Endodermal cell (in vitro differentiated cells): ENCODE measurements around the gene PACS1. TPM values are rescaled to one million over a fixed set of nuclear protein-coding genes. Genes with fewer than 3 reads are reported as not detected.

ENCODE experiments used
- DNase-seq: peaks from one replicate; pipeline ENCODE4 v3.0.0-alpha.2; 2017
- H3K27ac ChIP-seq: 2 replicates; pipeline ENCODE4 v1.5.1; 2013; ENCODE audit warnings: mild to moderate bottlenecking, low read depth, low read length, moderate library complexity
- H3K27me3 ChIP-seq: 2 replicates; pipeline ENCODE4 v1.6.1; 2013; ENCODE audit warnings: mild to moderate bottlenecking, low read length, moderate library complexity; ENCODE audit not compliant: insufficient read depth, control insufficient read depth, poor library complexity, severe bottlenecking
- H3K36me3 ChIP-seq: 2 replicates; pipeline ENCODE4 v1.7.0; 2013; ENCODE audit warnings: mild to moderate bottlenecking, low read length, moderate library complexity; ENCODE audit not compliant: control insufficient read depth, insufficient read depth
- H3K4me1 ChIP-seq: one replicate; pipeline ENCODE4 v1.7.0; 2013; ENCODE audit warnings: low read length; ENCODE audit not compliant: control insufficient read depth, insufficient read depth
- H3K4me3 ChIP-seq: 2 replicates; pipeline ENCODE4 v1.5.1; 2013; ENCODE audit warnings: mild to moderate bottlenecking, low read length, moderate library complexity
- H3K9ac ChIP-seq: 2 replicates; pipeline ENCODE4 v1.6.1; 2013; ENCODE audit warnings: mild to moderate bottlenecking, low read length, moderate library complexity; ENCODE audit not compliant: poor library complexity, severe bottlenecking; ENCODE audit errors: extremely low read depth
- H3K9me3 ChIP-seq: 2 replicates; pipeline ENCODE4 v1.6.1; 2013; ENCODE audit warnings: mild to moderate bottlenecking, low read length, moderate library complexity; ENCODE audit not compliant: control insufficient read depth
- H3K27ac Mint-ChIP-seq: 2 replicates; pipeline ENCODE4 v1.8.0; 2020; ENCODE audit warnings: mixed read lengths
- H3K27me3 Mint-ChIP-seq: 2 replicates; pipeline ENCODE4 v1.8.0; 2021; ENCODE audit warnings: mild to moderate bottlenecking, mixed read lengths; ENCODE audit not compliant: insufficient read depth
- H3K36me3 Mint-ChIP-seq: 2 replicates; pipeline ENCODE4 v1.8.0; 2020; ENCODE audit warnings: low read depth, mixed read lengths
- H3K4me1 Mint-ChIP-seq: 2 replicates; pipeline ENCODE4 v1.8.0; 2020; ENCODE audit warnings: mixed read lengths
- H3K4me3 Mint-ChIP-seq: 2 replicates; pipeline ENCODE4 v1.8.0; 2020; ENCODE audit warnings: mild to moderate bottlenecking, moderate library complexity, mixed read lengths
- H3K9me3 Mint-ChIP-seq: 2 replicates; pipeline ENCODE4 v1.8.0; 2020; ENCODE audit warnings: mild to moderate bottlenecking, mixed read lengths
- CTCF ChIP-seq: fragments of 200-600 bp; sonication (generic); conservative IDR thresholded peaks from 2 replicates; pipeline ENCODE4 v1.5.0; 2021; ENCODE audit warnings: antibody characterized with exemption, mild to moderate bottlenecking
- WGBS, 2 experiments: methylation state at CpG; one replicate each; pipeline versions ENCODE4 v1.1.5 to v1.1.7; 2013; ENCODE audit warnings: missing lambda C conversion rate in 2 of 2, mixed read lengths in 1 of 2; ENCODE audit not compliant: insufficient coverage in 1 of 2, insufficient read length in 1 of 2; 5-methylcytosine and 5-hydroxymethylcytosine counted together
- total RNA-seq, 2 donors: library from RNA; stranded (reverse); fragmentation: NEBNext Ultra II Directional in 1 of 2; extraction: Animal tissue kit (Norgen Biotek cat#: 25700) in 1 of 2; gene quantifications; 2 replicates in 1 of 2; 3 replicates in 1 of 2; pipeline ENCODE4 v1.2.1, GENCODE V29; 2021

PACS1 gene
- total RNA-seq, 2 donors from 2014 or later, result 67.0 to 67.1 TPM

- Histone ChIP-seq H3K9me3 (no peaks in the 10 kb centered on the region), H3K36me3 (peaks cover 39% of the 10 kb centered on the region), H3K4me1 (no peaks in the 10 kb centered on the region), H3K9ac (no peak overlapping the region), H3K27ac (no peak overlapping the region), H3K4me3 (no peak overlapping the region), H3K27me3 (no peaks in the 10 kb centered on the region)
- 94 to 100% methylated on average over 2 to 3 of the region's 3 CpGs for WGBS, 2 experiments
- DNase-seq, result no peak
- Mint-ChIP-seq H3K36me3 (peaks cover 46% of the 10 kb centered on the region), H3K4me1 (no peaks in the 10 kb centered on the region), H3K9me3 (no peaks in the 10 kb centered on the region), H3K27me3 (no peaks in the 10 kb centered on the region), H3K27ac (peak overlapping the region; percentile 44), H3K4me3 (no peak overlapping the region)
- TF ChIP-seq CTCF, result no peak
Measured at GRCh38 chr11:66239511-66239910, 169.4 kb downstream of the PACS1 start.

GRCh38 chr11:66239998-66240780 lies 170.1 kb downstream of the PACS1 start:
- Mint-ChIP-seq H3K27ac (peak overlapping the region; percentile 44), H3K4me3 (no peak overlapping the region), H3K36me3 (peaks cover 46% of the 10 kb centered on the region), H3K9me3 (no peaks in the 10 kb centered on the region), H3K4me1 (no peaks in the 10 kb centered on the region), H3K27me3 (no peaks in the 10 kb centered on the region)
- no peak overlapping the region for H3K27ac ChIP-seq
- DNase-seq, result peak; percentile 61
- TF ChIP-seq CTCF, result no peak
- no peak overlapping the region for H3K9ac ChIP-seq
- no peaks in the 10 kb centered on the region for H3K27me3 ChIP-seq
- H3K9me3 ChIP-seq, result no peaks in the 10 kb centered on the region
- H3K36me3 ChIP-seq, result peaks cover 38% of the 10 kb centered on the region
- WGBS, 2 experiments, result 92 to 98% methylated on average over 10 to 24 of the region's 25 CpGs
- no peak overlapping the region for H3K4me3 ChIP-seq
- no peaks in the 10 kb centered on the region for H3K4me1 ChIP-seq

DNA sequence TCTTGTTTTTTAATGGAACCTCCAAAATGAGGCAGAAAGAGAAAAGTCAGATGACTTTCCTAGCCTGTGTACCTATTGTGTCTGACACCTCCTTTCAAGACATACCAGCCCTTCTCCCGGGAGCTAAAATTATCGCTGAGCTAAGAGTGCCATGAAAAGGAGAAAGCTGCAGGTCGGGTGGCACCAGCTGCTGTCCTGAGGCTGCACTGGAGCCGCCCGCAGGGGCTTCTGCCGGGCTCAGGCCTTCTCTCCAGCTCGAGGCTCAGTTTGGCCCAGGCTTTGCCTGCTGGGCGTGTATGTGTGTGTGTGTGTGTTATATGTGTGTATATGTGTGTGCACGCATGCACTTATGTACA lies 170.7 kb downstream of the PACS1 start:
- no peak for TF ChIP-seq CTCF
- WGBS, 2 experiments, result 90 to 91% methylated on average over 2 to 7 of the region's 9 CpGs
- Histone ChIP-seq H3K36me3 (peaks cover 38% of the 10 kb centered on the region), H3K4me3 (no peak overlapping the region), H3K9ac (no peak overlapping the region), H3K4me1 (no peaks in the 10 kb centered on the region), H3K9me3 (no peaks in the 10 kb centered on the region), H3K27me3 (no peaks in the 10 kb centered on the region), H3K27ac (no peak overlapping the region)
- no peak overlapping the region for H3K4me3 Mint-ChIP-seq
- peaks cover 41% of the 10 kb centered on the region for H3K36me3 Mint-ChIP-seq
- H3K4me1 Mint-ChIP-seq, result no peaks in the 10 kb centered on the region
- DNase-seq, result no peak
- no peaks in the 10 kb centered on the region for H3K27me3 Mint-ChIP-seq
- H3K27ac Mint-ChIP-seq, result no peak overlapping the region
- no peaks in the 10 kb centered on the region for H3K9me3 Mint-ChIP-seq
